Measurements from ENCODE around the gene KCP. TPM values are rescaled to one million over a fixed set of nuclear protein-coding genes. Genes with fewer than 3 reads are reported as not detected.

KCP gene
- total and polyA plus RNA-seq, 2 experiments from 2014 or later = 0.76 to 1.1 TPM

GRCh38 chr7:128892521-128893250, 17.8 kb downstream of the KCP start:
- no peak overlapping the region for H3K4me3 Mint-ChIP-seq
- Histone ChIP-seq H3K36me3 (ENCODE audit: insufficient read depth) (no peaks in the 10 kb centered on the region), H3K27ac (ENCODE audit: low read depth) (no peak overlapping the region), H3K9me2 (ENCODE audit: insufficient read depth) (no peaks in the 10 kb centered on the region), H2AFZ (no peak overlapping the region), H3K4me1 (ENCODE audit: insufficient read depth) (peaks cover 12% of the 10 kb centered on the region; the same call in 1 of the 2 replicates), H3F3A (replicated peaks; ENCODE audit: low read depth) (0 out of 2 replicates have a peak, but pooled peaks cover 6% of the 10 kb centered on the region), H3K79me2 (replicated peaks; ENCODE audit: insufficient read depth) (no peaks in the 10 kb centered on the region), H3K4me3 (no peak overlapping the region), H3K4me2 (no peak overlapping the region), H3K27me3 (ENCODE audit: insufficient read depth) (peaks cover 10% of the 10 kb centered on the region; the same call in 1 of the 2 replicates), H4K20me1 (replicated peaks; ENCODE audit: insufficient read depth) (no peaks in the 10 kb centered on the region)
- H3K9me3 Mint-ChIP-seq = no peaks in the 10 kb centered on the region; the same call in 2 of the 3 replicates
- DNase-seq (ENCODE audit: low spot score) = no peak
- no peaks in the 10 kb centered on the region; the same call in 2 of the 3 replicates for H3K4me1 Mint-ChIP-seq
- H3K27ac Mint-ChIP-seq = no peak overlapping the region
- no peaks in the 10 kb centered on the region for H3K36me3 Mint-ChIP-seq (ENCODE audit: low read depth)
- no peak for TF ChIP-seq JUNB (IDR thresholded peaks at IDR 0.05; ENCODE audit: unreplicated experiment)
- no peak for TF ChIP-seq ZNF462 (CRISPR knock-in tag; IDR thresholded peaks at IDR 0.05)
- TF ChIP-seq NANOG (IDR thresholded peaks at IDR 0.05; ENCODE audit: borderline replicate concordance) = no peak
- TF ChIP-seq POLR2AphosphoS5 (IDR thresholded peaks at IDR 0.05; ENCODE audit: low read depth) = no peak
- TF ChIP-seq, protein P1, sequence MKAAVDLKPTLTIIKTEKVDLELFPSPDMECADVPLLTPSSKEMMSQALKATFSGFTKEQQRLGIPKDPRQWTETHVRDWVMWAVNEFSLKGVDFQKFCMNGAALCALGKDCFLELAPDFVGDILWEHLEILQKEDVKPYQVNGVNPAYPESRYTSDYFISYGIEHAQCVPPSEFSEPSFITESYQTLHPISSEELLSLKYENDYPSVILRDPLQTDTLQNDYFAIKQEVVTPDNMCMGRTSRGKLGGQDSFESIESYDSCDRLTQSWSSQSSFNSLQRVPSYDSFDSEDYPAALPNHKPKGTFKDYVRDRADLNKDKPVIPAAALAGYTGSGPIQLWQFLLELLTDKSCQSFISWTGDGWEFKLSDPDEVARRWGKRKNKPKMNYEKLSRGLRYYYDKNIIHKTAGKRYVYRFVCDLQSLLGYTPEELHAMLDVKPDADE (IDR thresholded peaks at IDR 0.05) = no peak
- TF ChIP-seq EZH2 (IDR thresholded peaks at IDR 0.05; ENCODE audit: low read depth, unreplicated experiment) = no peak
- no peak for TF ChIP-seq ZNF114 (CRISPR knock-in tag; IDR thresholded peaks at IDR 0.05)
- TF ChIP-seq STAT1 (IDR thresholded peaks at IDR 0.05; ENCODE audit: unreplicated experiment) = no peak
- ATAC-seq = no peak
- H3K27me3 Mint-ChIP-seq (ENCODE audit: insufficient read depth, low read depth, poor library complexity) = peaks cover 9% of the 10 kb centered on the region
